ENCODE results near the gene ULK4.

DNA sequence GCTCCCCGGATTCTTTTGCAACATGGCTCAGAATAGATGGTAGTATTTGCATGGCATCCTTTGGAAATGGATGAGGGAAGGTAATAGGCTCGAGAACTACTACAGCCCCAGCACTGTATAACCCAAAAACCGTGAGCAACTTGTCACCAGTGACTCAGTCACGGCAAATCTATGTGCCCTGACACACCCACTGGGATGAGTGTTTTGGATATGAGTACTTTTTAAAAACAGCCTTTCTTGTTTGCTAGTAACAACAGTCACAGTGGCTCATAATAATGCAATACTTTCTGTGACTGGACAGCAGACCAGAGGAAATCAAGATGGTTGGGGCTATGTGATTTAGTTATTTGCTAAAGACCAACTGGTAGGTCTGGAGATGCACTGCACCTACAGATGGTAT, 299.6 kb downstream of the ULK4 start:
- no peak for TF ChIP-seq EZH2phosphoT487 (IDR thresholded peaks at IDR 0.05; ENCODE audit: low read depth)
- TF ChIP-seq, protein P1, sequence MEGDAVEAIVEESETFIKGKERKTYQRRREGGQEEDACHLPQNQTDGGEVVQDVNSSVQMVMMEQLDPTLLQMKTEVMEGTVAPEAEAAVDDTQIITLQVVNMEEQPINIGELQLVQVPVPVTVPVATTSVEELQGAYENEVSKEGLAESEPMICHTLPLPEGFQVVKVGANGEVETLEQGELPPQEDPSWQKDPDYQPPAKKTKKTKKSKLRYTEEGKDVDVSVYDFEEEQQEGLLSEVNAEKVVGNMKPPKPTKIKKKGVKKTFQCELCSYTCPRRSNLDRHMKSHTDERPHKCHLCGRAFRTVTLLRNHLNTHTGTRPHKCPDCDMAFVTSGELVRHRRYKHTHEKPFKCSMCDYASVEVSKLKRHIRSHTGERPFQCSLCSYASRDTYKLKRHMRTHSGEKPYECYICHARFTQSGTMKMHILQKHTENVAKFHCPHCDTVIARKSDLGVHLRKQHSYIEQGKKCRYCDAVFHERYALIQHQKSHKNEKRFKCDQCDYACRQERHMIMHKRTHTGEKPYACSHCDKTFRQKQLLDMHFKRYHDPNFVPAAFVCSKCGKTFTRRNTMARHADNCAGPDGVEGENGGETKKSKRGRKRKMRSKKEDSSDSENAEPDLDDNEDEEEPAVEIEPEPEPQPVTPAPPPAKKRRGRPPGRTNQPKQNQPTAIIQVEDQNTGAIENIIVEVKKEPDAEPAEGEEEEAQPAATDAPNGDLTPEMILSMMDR (IDR thresholded peaks at IDR 0.05; ENCODE audit: low read depth, low read length) = no peak

Data from OCI-LY3 (cell line).